Progenitor cell of endocrine pancreas (in vitro differentiated cells): Measurements from ENCODE around the gene DCC. TPM values are rescaled to one million over a fixed set of nuclear protein-coding genes. Genes with fewer than 3 reads are reported as not detected.

Source experiments
- DNase-seq: peaks from one replicate; pipeline ENCODE4 v3.0.0; 2021; ENCODE audit warnings: low spot score; ENCODE audit not compliant: unreplicated experiment
- H3K27ac Mint-ChIP-seq: 2 replicates; pipeline ENCODE4 v1.8.0; 2021; ENCODE audit warnings: mild to moderate bottlenecking, moderate library complexity, mixed read lengths
- H3K27me3 Mint-ChIP-seq: 2 replicates; pipeline ENCODE4 v1.8.0; 2021; ENCODE audit warnings: mixed read lengths
- H3K36me3 Mint-ChIP-seq: 2 replicates; pipeline ENCODE4 v1.8.0; 2022; ENCODE audit warnings: mixed read lengths; ENCODE audit not compliant: insufficient read depth
- H3K4me1 Mint-ChIP-seq: 2 replicates; pipeline ENCODE4 v1.8.0; 2021; ENCODE audit warnings: low read depth, mixed read lengths
- H3K4me3 Mint-ChIP-seq: 2 replicates; pipeline ENCODE4 v1.8.0; 2021; ENCODE audit warnings: low read depth, mild to moderate bottlenecking, moderate library complexity, mixed read lengths
- H3K9me3 Mint-ChIP-seq: 2 replicates; pipeline ENCODE4 v1.8.0; 2021; ENCODE audit warnings: low read depth, mixed read lengths
- total RNA-seq: library from RNA; stranded (reverse); gene quantifications from 2 replicates; pipeline ENCODE4 v1.2.1, GENCODE V29; 2021
- TF ChIP-seq, protein P1 (sequence below): fragments of 200-600 bp; sonication (generic); IDR thresholded peaks from one replicate; pipeline ENCODE4 v1.5.0; 2021; ENCODE audit warnings: antibody characterized with exemption, mild to moderate bottlenecking; ENCODE audit not compliant: unreplicated experiment

DCC gene
- total RNA-seq, 1 donor from 2014 or later, result 8.4 TPM

DNA sequence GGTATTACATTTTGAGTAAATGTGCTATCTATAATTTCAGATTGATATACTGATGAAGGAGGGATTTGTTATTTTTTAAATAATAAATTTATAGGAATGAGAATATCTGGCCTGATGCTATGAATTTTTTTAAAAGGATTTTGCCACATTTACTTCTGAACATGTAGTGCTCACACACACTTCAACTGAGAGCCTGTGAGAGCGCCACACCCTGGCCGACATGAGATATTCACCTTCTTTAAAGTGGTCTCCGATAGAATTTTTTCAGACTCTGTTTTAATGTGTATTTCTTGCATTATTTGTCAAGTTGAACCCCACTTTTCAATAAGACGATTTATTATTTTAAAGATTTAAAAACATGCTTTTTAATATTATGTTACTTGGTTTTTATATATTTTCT, 813.3 kb downstream of the DCC start:
- TF ChIP-seq, protein P1, sequence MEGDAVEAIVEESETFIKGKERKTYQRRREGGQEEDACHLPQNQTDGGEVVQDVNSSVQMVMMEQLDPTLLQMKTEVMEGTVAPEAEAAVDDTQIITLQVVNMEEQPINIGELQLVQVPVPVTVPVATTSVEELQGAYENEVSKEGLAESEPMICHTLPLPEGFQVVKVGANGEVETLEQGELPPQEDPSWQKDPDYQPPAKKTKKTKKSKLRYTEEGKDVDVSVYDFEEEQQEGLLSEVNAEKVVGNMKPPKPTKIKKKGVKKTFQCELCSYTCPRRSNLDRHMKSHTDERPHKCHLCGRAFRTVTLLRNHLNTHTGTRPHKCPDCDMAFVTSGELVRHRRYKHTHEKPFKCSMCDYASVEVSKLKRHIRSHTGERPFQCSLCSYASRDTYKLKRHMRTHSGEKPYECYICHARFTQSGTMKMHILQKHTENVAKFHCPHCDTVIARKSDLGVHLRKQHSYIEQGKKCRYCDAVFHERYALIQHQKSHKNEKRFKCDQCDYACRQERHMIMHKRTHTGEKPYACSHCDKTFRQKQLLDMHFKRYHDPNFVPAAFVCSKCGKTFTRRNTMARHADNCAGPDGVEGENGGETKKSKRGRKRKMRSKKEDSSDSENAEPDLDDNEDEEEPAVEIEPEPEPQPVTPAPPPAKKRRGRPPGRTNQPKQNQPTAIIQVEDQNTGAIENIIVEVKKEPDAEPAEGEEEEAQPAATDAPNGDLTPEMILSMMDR, result peak; percentile 69
- Mint-ChIP-seq H3K27me3 (no peaks in the 10 kb centered on the region), H3K27ac (no peak overlapping the region), H3K36me3 (no peaks in the 10 kb centered on the region), H3K4me1 (no peaks in the 10 kb centered on the region), H3K4me3 (no peak overlapping the region), H3K9me3 (no peaks in the 10 kb centered on the region)
- DNase-seq, result no peak

GRCh38 chr18:53153800-53154199, 813.8 kb downstream of the DCC start:
- H3K36me3 Mint-ChIP-seq, result no peaks in the 10 kb centered on the region
- no peaks in the 10 kb centered on the region for H3K9me3 Mint-ChIP-seq
- no peak overlapping the region for H3K4me3 Mint-ChIP-seq
- H3K4me1 Mint-ChIP-seq, result no peaks in the 10 kb centered on the region
- TF ChIP-seq, protein P1, result no peak
- no peaks in the 10 kb centered on the region for H3K27me3 Mint-ChIP-seq
- no peak for DNase-seq
- no peak overlapping the region for H3K27ac Mint-ChIP-seq

DNA sequence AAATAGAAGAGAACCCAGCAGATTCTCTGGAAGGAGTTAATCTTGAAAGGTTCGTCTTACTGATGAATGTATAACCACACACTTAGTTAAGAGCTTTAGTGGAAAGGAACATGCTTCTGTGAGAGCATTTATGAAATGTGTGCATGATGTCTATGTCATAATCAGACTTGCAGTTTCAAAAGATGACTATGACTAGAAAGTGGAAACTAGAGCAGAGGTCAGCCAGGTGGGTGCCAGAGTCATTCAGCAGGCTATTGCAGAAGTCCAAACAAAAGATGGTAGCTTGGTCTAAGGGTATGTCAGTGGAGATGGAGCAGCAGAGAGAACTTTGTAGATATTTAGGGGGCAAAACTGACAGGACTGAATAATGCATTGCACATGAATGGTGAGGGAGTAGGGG, 825.8 kb downstream of the DCC start:
- TF ChIP-seq, protein P1, result no peak
- Mint-ChIP-seq H3K36me3 (no peaks in the 10 kb centered on the region), H3K4me1 (no peaks in the 10 kb centered on the region), H3K27ac (no peak overlapping the region), H3K9me3 (no peaks in the 10 kb centered on the region), H3K27me3 (no peaks in the 10 kb centered on the region), H3K4me3 (no peak overlapping the region)
- DNase-seq, result no peak

DNA sequence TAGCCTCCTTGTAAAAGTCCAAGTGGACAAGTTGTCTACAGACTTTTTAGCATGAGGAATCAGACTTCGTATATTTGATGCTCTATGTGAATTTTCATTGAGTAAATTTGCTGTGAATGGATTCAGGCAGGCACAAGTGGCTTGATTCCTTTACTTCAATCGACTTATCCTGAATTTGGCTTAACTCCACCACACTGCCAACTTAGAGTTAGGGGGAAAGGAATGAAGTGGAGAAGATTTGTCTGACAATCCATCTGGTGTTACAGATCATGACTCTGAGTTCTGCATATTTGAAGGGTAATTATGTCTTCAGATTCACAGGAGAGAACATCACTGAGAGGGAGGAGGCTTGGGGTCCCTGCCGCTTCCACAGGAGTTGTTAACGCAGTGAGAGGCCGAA, 829.3 kb downstream of the DCC start:
- H3K4me1 Mint-ChIP-seq, result no peaks in the 10 kb centered on the region
- no peaks in the 10 kb centered on the region for H3K36me3 Mint-ChIP-seq
- H3K4me3 Mint-ChIP-seq, result no peak overlapping the region
- H3K27ac Mint-ChIP-seq, result no peak overlapping the region
- TF ChIP-seq, protein P1, result no peak
- no peaks in the 10 kb centered on the region for H3K27me3 Mint-ChIP-seq
- no peaks in the 10 kb centered on the region for H3K9me3 Mint-ChIP-seq
- DNase-seq, result no peak

GRCh38 chr18:53191634-53192033, 851.6 kb downstream of the DCC start:
- Mint-ChIP-seq H3K36me3 (no peaks in the 10 kb centered on the region), H3K4me1 (peaks cover 9% of the 10 kb centered on the region), H3K27ac (no peak overlapping the region), H3K27me3 (no peaks in the 10 kb centered on the region), H3K4me3 (no peak overlapping the region), H3K9me3 (no peaks in the 10 kb centered on the region)
- TF ChIP-seq, protein P1, result no peak
- no peak for DNase-seq

- TF ChIP-seq, protein P1, result no peak
- no peaks in the 10 kb centered on the region for H3K9me3 Mint-ChIP-seq
- H3K27me3 Mint-ChIP-seq, result no peaks in the 10 kb centered on the region
- H3K4me3 Mint-ChIP-seq, result no peak overlapping the region
- H3K36me3 Mint-ChIP-seq, result no peaks in the 10 kb centered on the region
- H3K4me1 Mint-ChIP-seq, result peaks cover 10% of the 10 kb centered on the region
- DNase-seq, result no peak
- peak overlapping the region; percentile 41 for H3K27ac Mint-ChIP-seq
These were observed 853.9 kb downstream of the DCC start for GRCh38 chr18:53193870-53194269.
